BLaER1 treated with 17β-estradiol and CSF1 and Interleukin-3, amounts not matched to agents 10 nM and 100 nM (cell line): ENCODE data around the gene GPC2.
A peak's percentile ranks its signal among the peaks of the same experiment; 100 is the strongest.

Source experiments
- H3K27ac ChIP-seq, 11 experiments: shearing (Covaris generic); formaldehyde crosslinking; 2 replicates each; pipeline ENCODE4 v1.8.1; 2022
- H3K27me3 ChIP-seq, 11 experiments: shearing (Covaris generic); formaldehyde crosslinking; 2 replicates each; pipeline ENCODE4 v1.8.1; 2022
- H3K36me3 ChIP-seq, 11 experiments: shearing (Covaris generic); formaldehyde crosslinking; 2 replicates each; pipeline ENCODE4 v1.8.1; 2022
- H3K4me1 ChIP-seq, 10 experiments: shearing (Covaris generic); formaldehyde crosslinking; 2 replicates each; pipeline ENCODE4 v1.8.1; 2022
- H3K4me2 ChIP-seq, 11 experiments: shearing (Covaris generic); formaldehyde crosslinking; 2 replicates each; pipeline ENCODE4 v1.8.1; 2022
- H3K4me3 ChIP-seq, 10 experiments: shearing (Covaris generic); formaldehyde crosslinking; 2 replicates each; pipeline ENCODE4 v1.8.1; 2022
- H3K9ac ChIP-seq, 11 experiments: shearing (Covaris generic); formaldehyde crosslinking; 2 replicates each; pipeline ENCODE4 v1.8.1; 2022
- H3K9me3 ChIP-seq, 11 experiments: shearing (Covaris generic); formaldehyde crosslinking; replicated peaks in 1 of 11; 2 replicates each; pipeline ENCODE4 v1.8.1; 2022
- H4K20me1 ChIP-seq, 11 experiments: shearing (Covaris generic); formaldehyde crosslinking; 2 replicates each; pipeline ENCODE4 v1.8.1; 2022
- Cebpa-rat ChIP-seq, 11 experiments: shearing (Covaris generic); IDR thresholded peaks; 2 replicates each; pipeline ENCODE4 v1.8.1; 2022

Gene GPC2

GRCh38 chr7:100160067-100160466 is 17.1 kb downstream of the GPC2 start:
- H3K9me3 ChIP-seq, result no peaks in the 10 kb centered on the region
- H3K9ac ChIP-seq, result no peak overlapping the region
- no peak overlapping the region for H3K27ac ChIP-seq

GRCh38 chr7:100159099-100159623 is 18.0 kb downstream of the GPC2 start:
- H3K4me3 ChIP-seq, result peak overlapping the region; percentile 80 to 100 (median 94)
- H3K27ac ChIP-seq, result peak overlapping the region in 10 of 11 experiments; percentile 86 to 96 (median 92); a peak in 20 of 22 replicates
- no peaks in the 10 kb centered on the region; a peak in 1 of 22 replicates for H3K27me3 ChIP-seq
- peak overlapping the region; percentile 87 to 98 (median 94) for H3K9ac ChIP-seq
- peaks cover 25 to 36% (median 29%) of the 10 kb centered on the region in 11 experiments for H3K36me3 ChIP-seq
- H3K4me1 ChIP-seq, result peaks cover 38 to 62% (median 44%) of the 10 kb centered on the region in 10 experiments
- H4K20me1 ChIP-seq, result peaks cover 30 to 41% (median 37%) of the 10 kb centered on the region in 11 experiments
- peak overlapping the region; percentile 69 to 100 (median 97) for H3K4me2 ChIP-seq
- no peaks in the 10 kb centered on the region for H3K9me3 ChIP-seq
- TF ChIP-seq Cebpa-rat (IDR thresholded peaks at IDR 0.05), result no peak

More at GRCh38 chr7:100160067-100160466, 17.1 kb downstream of the GPC2 start:
- no peak for TF ChIP-seq Cebpa-rat (IDR thresholded peaks at IDR 0.05)
- H3K4me3 ChIP-seq, result no peak overlapping the region
- H3K4me1 ChIP-seq, result peaks cover 32 to 53% (median 38%) of the 10 kb centered on the region in 10 experiments
- no peaks in the 10 kb centered on the region; a peak in 1 of 22 replicates for H3K27me3 ChIP-seq
- peak overlapping the region in 2 of 11 experiments; percentile 12 to 97; a peak in 2 of 22 replicates for H3K4me2 ChIP-seq
- H3K36me3 ChIP-seq, result peaks cover 16 to 26% (median 21%) of the 10 kb centered on the region in 11 experiments
- peaks cover 24 to 32% (median 27%) of the 10 kb centered on the region in 11 experiments for H4K20me1 ChIP-seq

- H3K36me3 ChIP-seq, result peaks cover 31 to 42% (median 36%) of the 10 kb centered on the region in 11 experiments
- peaks cover 37 to 48% (median 44%) of the 10 kb centered on the region in 11 experiments for H4K20me1 ChIP-seq
- peak within 1 kb of the TSS; percentile 79 to 96 (median 92) for H3K27ac ChIP-seq
- no peaks in the 10 kb centered on the region for H3K9me3 ChIP-seq
- H3K4me2 ChIP-seq, result peak within 1 kb of the TSS; percentile 89 to 100 (median 97)
- no peaks in the 10 kb centered on the region; a peak in 1 of 22 replicates for H3K27me3 ChIP-seq
- TF ChIP-seq Cebpa-rat (IDR thresholded peaks at IDR 0.05), result no peak
- H3K4me1 ChIP-seq, result peaks cover 44 to 67% (median 51%) of the 10 kb centered on the region in 10 experiments
- H3K9ac ChIP-seq, result peak within 1 kb of the TSS; percentile 87 to 98 (median 94)
- peak within 1 kb of the TSS; percentile 80 to 100 (median 94) for H3K4me3 ChIP-seq
Observed at GRCh38 chr7:100158229-100159098, 18.7 kb downstream of the GPC2 start, which contains the start of gene TRAPPC14. Gene TRAPPC14, minus strand, starts transcription at chr7:100158723. Its CDS starts 224 bp downstream, at chr7:100158499.

GRCh38 chr7:100157334-100158228 is 19.6 kb downstream of the GPC2 start:
- peak overlapping the region; percentile 79 to 96 (median 92); a peak in 21 of 22 replicates for H3K27ac ChIP-seq
- TF ChIP-seq Cebpa-rat (IDR thresholded peaks at IDR 0.05), result no peak
- H3K36me3 ChIP-seq, result peaks cover 40 to 51% (median 45%) of the 10 kb centered on the region in 11 experiments
- H3K9ac ChIP-seq, result peak overlapping the region; percentile 87 to 98 (median 94)
- no peaks in the 10 kb centered on the region for H3K9me3 ChIP-seq
- H3K4me2 ChIP-seq, result peak overlapping the region; percentile 89 to 100 (median 97)
- no peaks in the 10 kb centered on the region for H3K27me3 ChIP-seq
- peaks cover 39 to 56% (median 49%) of the 10 kb centered on the region in 11 experiments for H4K20me1 ChIP-seq
- H3K4me3 ChIP-seq, result peak overlapping the region; percentile 80 to 100 (median 94)
- H3K4me1 ChIP-seq, result peaks cover 52 to 70% (median 60%) of the 10 kb centered on the region in 10 experiments

GRCh38 chr7:100157069-100157333 is 20.2 kb downstream of the GPC2 start:
- Histone ChIP-seq H3K36me3 (peaks cover 40 to 53% (median 46%) of the 10 kb centered on the region in 11 experiments), H3K9ac (peak overlapping the region; percentile 87 to 98 (median 94)), H3K9me3 (no peaks in the 10 kb centered on the region), H3K4me1 (peaks cover 57 to 75% (median 66%) of the 10 kb centered on the region in 10 experiments), H3K4me3 (peak overlapping the region; percentile 80 to 100 (median 94)), H3K27me3 (no peaks in the 10 kb centered on the region), H3K27ac (peak overlapping the region in 9 of 11 experiments; percentile 35 to 96 (median 92); a peak in 16 of 22 replicates), H4K20me1 (peaks cover 39 to 57% (median 50%) of the 10 kb centered on the region in 11 experiments), H3K4me2 (peak overlapping the region; percentile 89 to 100 (median 97))
- no peak for TF ChIP-seq Cebpa-rat (IDR thresholded peaks at IDR 0.05)

GRCh38 chr7:100156331-100157068 is 20.7 kb downstream of the GPC2 start:
- TF ChIP-seq Cebpa-rat (IDR thresholded peaks at IDR 0.05), result no peak
- Histone ChIP-seq H3K4me3 (peak overlapping the region; percentile 80 to 100 (median 94); a peak in 19 of 20 replicates), H3K4me1 (peaks cover 62 to 80% (median 71%) of the 10 kb centered on the region in 10 experiments), H3K9ac (peak overlapping the region; percentile 87 to 98 (median 94)), H3K36me3 (peaks cover 40 to 58% (median 51%) of the 10 kb centered on the region in 11 experiments), H4K20me1 (peaks cover 39 to 60% (median 50%) of the 10 kb centered on the region in 11 experiments), H3K9me3 (no peaks in the 10 kb centered on the region), H3K27ac (peak overlapping the region in 9 of 11 experiments; percentile 35 to 96 (median 92); a peak in 16 of 22 replicates), H3K4me2 (peak overlapping the region; percentile 89 to 100 (median 97)), H3K27me3 (no peaks in the 10 kb centered on the region)

GRCh38 chr7:100155553-100156317 is 21.4 kb downstream of the GPC2 start:
- peak overlapping the region in 1 of 11 experiments; percentile 86; a peak in 2 of 22 replicates for H3K27ac ChIP-seq
- peak overlapping the region in 9 of 11 experiments; percentile 35 to 94 (median 68); a peak in 10 of 22 replicates for H3K9ac ChIP-seq
- peak overlapping the region; percentile 89 to 100 (median 97); a peak in 20 of 22 replicates for H3K4me2 ChIP-seq
- H3K4me1 ChIP-seq, result peaks cover 66 to 88% (median 75%) of the 10 kb centered on the region in 10 experiments
- no peaks in the 10 kb centered on the region for H3K9me3 ChIP-seq
- no peaks in the 10 kb centered on the region for H3K27me3 ChIP-seq
- H3K36me3 ChIP-seq, result peaks cover 40 to 66% (median 53%) of the 10 kb centered on the region in 11 experiments
- H4K20me1 ChIP-seq, result peaks cover 39 to 63% (median 50%) of the 10 kb centered on the region in 11 experiments
- peak overlapping the region in 4 of 10 experiments; percentile 80 to 100 (median 94); a peak in 6 of 20 replicates for H3K4me3 ChIP-seq
- no peak for TF ChIP-seq Cebpa-rat (IDR thresholded peaks at IDR 0.05)
